Measurements from ENCODE around the gene OPN4. TPM values are rescaled to one million over a fixed set of nuclear protein-coding genes. Genes with fewer than 3 reads are reported as not detected.

Gene OPN4
- total and polyA plus RNA-seq, 2 donors, result under 0.01 to 0.09 TPM

DNA sequence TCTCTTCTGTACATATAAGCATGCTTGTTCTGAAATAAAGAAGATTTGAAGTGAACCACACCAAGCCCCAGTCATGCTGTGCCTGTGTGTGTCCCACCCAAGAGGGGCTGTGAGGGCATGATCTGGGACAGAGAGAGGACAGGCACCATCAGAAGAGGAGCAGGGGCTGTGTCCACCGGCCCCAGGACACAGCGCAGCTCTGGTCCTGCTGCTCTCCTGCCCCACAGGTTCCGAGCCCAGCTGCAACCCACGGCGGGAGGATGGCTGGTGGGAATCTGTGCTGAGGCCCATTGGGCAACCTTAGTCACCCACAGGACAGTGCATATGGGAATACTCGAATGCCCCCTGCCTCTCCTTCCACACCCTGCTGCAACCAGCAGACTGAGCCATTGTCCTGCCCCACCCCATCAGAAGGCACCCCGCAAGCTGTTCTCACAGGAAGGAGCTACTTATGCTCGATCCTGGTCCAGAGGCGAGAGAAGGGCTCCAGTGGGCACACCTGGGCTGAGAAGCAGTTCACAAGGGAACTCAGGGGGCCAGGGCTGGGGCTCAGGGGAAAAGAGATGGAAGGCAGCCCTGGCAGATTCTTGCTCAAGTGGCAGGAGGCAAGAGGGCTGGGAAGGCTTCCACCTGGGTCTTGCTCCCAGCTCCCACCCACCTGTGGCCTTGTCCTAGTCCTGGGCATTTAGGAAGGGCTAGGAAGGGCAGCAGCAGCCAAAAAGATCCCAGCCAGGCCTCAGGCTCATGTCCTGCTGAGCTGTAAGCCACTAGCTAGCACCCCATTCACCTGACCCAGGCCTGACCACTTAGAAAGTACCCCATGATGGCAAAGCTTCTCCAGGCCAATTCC is 45.9 kb downstream of the OPN4 start:
- H3K4me3 ChIP-seq (ENCODE audit: low read length in 2 of 2), result no peak overlapping the region
- no peaks in the 10 kb centered on the region for H3K36me3 ChIP-seq (ENCODE audit: control insufficient read depth in 2 of 2, insufficient read depth in 2 of 2, low read length in 1 of 2)
- 96% methylated on average over 9 of the region's 9 CpGs for WGBS
- H3K27me3 ChIP-seq (ENCODE audit: control insufficient read depth in 2 of 2, insufficient read depth in 1 of 2, low read length in 1 of 2), result peaks cover 0 to 13% of the 10 kb centered on the region in 2 donors
- no peaks in the 10 kb centered on the region for H3K4me1 ChIP-seq (ENCODE audit: control insufficient read depth in 2 of 2, insufficient read depth in 2 of 2, low read length in 2 of 2)
- no peaks in the 10 kb centered on the region for H3K9me3 ChIP-seq (ENCODE audit: control insufficient read depth in 2 of 2, insufficient read depth in 1 of 2, low read length in 1 of 2)
- DNase-seq (ENCODE audit: low read depth in 6 of 9, low spot score in 9 of 9), result no peak
- H3K27ac ChIP-seq (ENCODE audit: low read depth in 1 of 2, low read length in 1 of 2), result no peak overlapping the region

DNA sequence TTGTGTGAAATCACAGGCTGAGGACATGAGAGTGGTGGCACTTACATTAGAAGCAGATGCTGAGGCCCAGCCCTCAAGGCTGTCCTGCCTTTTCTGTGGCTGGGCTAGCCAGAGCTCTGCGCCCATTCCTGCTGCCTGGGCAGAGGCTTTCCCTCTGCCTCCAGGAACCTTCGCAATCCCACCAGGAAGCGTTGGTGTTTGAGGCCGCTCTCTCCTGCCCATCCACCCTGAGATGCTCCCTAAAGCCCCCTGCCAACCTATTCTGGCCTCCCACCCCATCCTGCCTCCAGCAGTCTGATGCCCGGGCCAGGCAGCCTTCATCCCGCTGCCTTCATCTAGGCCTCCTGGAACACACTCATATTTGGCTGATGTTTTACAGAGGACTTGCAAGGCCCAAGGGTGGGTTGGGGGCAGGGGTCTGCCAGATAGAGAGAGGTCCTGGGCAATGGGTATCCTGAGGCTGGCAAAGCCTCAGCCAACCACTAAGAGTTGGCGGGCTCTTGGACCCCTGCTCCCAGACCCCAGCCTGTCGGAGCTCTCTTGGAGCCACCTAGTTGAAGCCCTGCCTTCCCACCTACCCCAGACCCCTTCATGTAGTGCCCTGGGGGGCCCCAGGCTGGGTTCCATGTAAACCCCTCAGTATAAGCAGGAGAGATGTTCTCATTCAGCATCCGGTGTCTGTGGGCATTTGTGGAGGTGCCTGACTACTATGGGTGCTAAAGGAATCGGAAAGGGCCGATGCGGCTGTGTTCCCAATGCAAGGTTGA is 46.7 kb downstream of the OPN4 start:
- H3K4me1 ChIP-seq (ENCODE audit: control insufficient read depth in 2 of 2, insufficient read depth in 2 of 2, low read length in 2 of 2), result no peaks in the 10 kb centered on the region
- no peaks in the 10 kb centered on the region for H3K36me3 ChIP-seq (ENCODE audit: control insufficient read depth in 2 of 2, insufficient read depth in 2 of 2, low read length in 1 of 2)
- peaks cover 0 to 10% of the 10 kb centered on the region in 2 donors for H3K27me3 ChIP-seq (ENCODE audit: control insufficient read depth in 2 of 2, insufficient read depth in 1 of 2, low read length in 1 of 2)
- no peak for DNase-seq (ENCODE audit: low read depth in 6 of 9, low spot score in 9 of 9)
- no peak overlapping the region for H3K27ac ChIP-seq (ENCODE audit: low read depth in 1 of 2, low read length in 1 of 2)
- WGBS, result 98% methylated on average over 12 of the region's 12 CpGs
- no peak overlapping the region for H3K4me3 ChIP-seq (ENCODE audit: low read length in 2 of 2)
- no peaks in the 10 kb centered on the region for H3K9me3 ChIP-seq (ENCODE audit: control insufficient read depth in 2 of 2, insufficient read depth in 1 of 2, low read length in 1 of 2)

DNA sequence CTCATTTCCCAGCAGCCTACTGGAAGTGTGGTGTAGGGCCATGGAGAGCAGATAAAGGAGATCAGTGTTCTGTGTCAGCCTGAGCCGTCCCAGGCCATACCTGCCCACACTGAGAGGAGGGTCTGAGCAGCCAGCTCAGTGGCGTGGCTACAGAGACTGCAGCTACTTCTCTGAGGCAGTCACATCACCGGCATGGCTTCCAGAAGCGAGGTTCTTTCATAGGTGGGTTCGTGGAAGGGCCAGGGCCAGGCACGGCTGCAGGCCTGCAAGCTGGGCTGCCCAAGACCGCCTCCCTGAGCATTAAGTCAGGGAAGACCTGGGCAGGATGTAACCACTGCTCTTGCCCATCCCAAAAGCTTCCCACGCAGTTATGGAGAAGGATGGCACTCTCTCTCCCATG is 48.8 kb downstream of the OPN4 start:
- 90% methylated on average over 8 of the region's 8 CpGs for WGBS

DNA sequence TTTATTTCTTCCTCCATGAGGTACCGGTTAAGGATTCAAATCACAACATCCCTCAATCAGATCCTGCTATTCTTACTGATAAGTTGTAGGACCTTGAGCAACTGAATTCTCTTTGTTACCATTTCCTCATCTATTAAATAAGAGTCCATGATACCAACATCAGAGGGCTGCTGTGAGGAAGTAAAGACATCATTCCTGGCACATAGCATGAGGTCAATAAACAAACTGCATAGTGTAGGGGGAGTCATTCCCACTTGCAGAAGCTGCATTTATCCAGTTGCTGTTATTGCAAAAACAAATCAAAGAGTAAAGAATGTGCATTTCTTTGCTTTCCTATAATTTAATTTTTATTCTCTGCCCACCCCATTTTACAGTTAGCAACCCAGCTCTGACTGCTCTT is 50.8 kb downstream of the OPN4 start:
- WGBS, result 98% methylated on average over 1 of the region's 1 CpG
- no peaks in the 10 kb centered on the region for H3K9me3 ChIP-seq (ENCODE audit: control insufficient read depth in 2 of 2, insufficient read depth in 1 of 2, low read length in 1 of 2)
- H3K4me1 ChIP-seq (ENCODE audit: control insufficient read depth in 2 of 2, insufficient read depth in 2 of 2, low read length in 2 of 2), result no peaks in the 10 kb centered on the region
- DNase-seq (ENCODE audit: low read depth in 6 of 9, low spot score in 9 of 9), result no peak
- H3K36me3 ChIP-seq (ENCODE audit: control insufficient read depth in 2 of 2, insufficient read depth in 2 of 2, low read length in 1 of 2), result no peaks in the 10 kb centered on the region
- no peak overlapping the region for H3K27ac ChIP-seq (ENCODE audit: low read depth in 1 of 2, low read length in 1 of 2)
- peaks cover 0 to 10% of the 10 kb centered on the region in 2 donors for H3K27me3 ChIP-seq (ENCODE audit: control insufficient read depth in 2 of 2, insufficient read depth in 1 of 2, low read length in 1 of 2)
- H3K4me3 ChIP-seq (ENCODE audit: low read length in 2 of 2), result no peak overlapping the region

More for the DNA sequence above, 48.8 kb downstream of the OPN4 start:
- Histone ChIP-seq H3K9me3 (ENCODE audit: control insufficient read depth in 2 of 2, insufficient read depth in 1 of 2, low read length in 1 of 2) (no peaks in the 10 kb centered on the region), H3K36me3 (ENCODE audit: control insufficient read depth in 2 of 2, insufficient read depth in 2 of 2, low read length in 1 of 2) (no peaks in the 10 kb centered on the region), H3K27me3 (ENCODE audit: control insufficient read depth in 2 of 2, insufficient read depth in 1 of 2, low read length in 1 of 2) (peaks cover 0 to 13% of the 10 kb centered on the region in 2 donors), H3K4me1 (ENCODE audit: control insufficient read depth in 2 of 2, insufficient read depth in 2 of 2, low read length in 2 of 2) (no peaks in the 10 kb centered on the region), H3K27ac (ENCODE audit: low read depth in 1 of 2, low read length in 1 of 2) (no peak overlapping the region), H3K4me3 (ENCODE audit: low read length in 2 of 2) (no peak overlapping the region)
- DNase-seq (ENCODE audit: low read depth in 6 of 9, low spot score in 9 of 9), result no peak

DNA sequence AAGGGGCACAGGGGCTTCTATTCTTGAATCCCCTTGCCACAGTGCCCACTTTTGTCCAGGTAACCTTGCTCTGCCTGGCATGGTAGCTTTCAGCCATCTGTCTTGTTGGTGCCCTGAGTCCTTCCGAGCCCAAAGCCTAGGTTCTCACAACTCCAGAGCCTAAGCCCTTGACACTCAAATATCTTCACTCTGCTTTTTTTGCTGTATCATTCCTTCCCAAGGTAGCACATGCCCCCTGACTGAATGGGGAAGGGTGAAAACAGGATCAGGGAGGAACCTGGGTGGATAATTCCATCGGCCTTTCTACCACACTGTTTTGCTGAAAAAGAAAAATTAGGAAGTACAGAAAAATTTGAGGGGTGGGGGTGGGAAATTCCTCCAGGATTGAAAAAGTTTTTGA is 51.6 kb downstream of the OPN4 start:
- 91% methylated on average over 2 of the region's 2 CpGs for WGBS

DNA sequence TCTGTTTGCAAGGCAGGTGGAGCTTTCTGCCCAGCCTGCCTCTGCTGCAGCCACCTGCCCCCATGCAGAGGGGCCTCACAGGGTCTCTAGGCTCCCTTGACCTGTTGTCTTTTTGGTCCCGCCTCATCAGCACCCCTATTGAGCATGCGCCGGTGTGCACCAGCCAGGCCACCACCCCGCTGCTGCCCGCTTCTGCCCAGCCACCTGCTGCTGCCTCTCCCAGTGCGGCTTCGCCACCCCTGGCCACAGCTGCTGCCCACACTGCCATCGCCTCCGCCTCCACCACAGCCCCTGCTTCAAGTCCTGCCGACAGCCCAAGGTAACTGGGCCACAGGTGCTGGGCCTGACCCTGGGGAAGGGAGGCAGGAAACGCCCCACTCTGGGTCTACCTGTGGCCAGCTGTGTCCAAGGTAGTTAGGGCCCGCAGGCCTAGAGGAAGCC is 52.1 kb downstream of the OPN4 start:
- peaks cover 0 to 7% of the 10 kb centered on the region in 2 donors for H3K9me3 ChIP-seq (ENCODE audit: control insufficient read depth in 2 of 2, insufficient read depth in 1 of 2, low read length in 1 of 2)
- DNase-seq (ENCODE audit: low read depth in 6 of 9, low spot score in 9 of 9), result no peak
- H3K4me3 ChIP-seq (ENCODE audit: low read length in 2 of 2), result no peak overlapping the region
- no peaks in the 10 kb centered on the region for H3K36me3 ChIP-seq (ENCODE audit: control insufficient read depth in 2 of 2, insufficient read depth in 2 of 2, low read length in 1 of 2)
- peaks cover 0 to 5% of the 10 kb centered on the region in 2 donors for H3K4me1 ChIP-seq (ENCODE audit: control insufficient read depth in 2 of 2, insufficient read depth in 2 of 2, low read length in 2 of 2)
- 97% methylated on average over 12 of the region's 12 CpGs for WGBS
- no peak overlapping the region for H3K27ac ChIP-seq (ENCODE audit: low read depth in 1 of 2, low read length in 1 of 2)
- H3K27me3 ChIP-seq (ENCODE audit: control insufficient read depth in 2 of 2, insufficient read depth in 1 of 2, low read length in 1 of 2), result peaks cover 0 to 8% of the 10 kb centered on the region in 2 donors

More for the DNA sequence above, 51.6 kb downstream of the OPN4 start:
- Histone ChIP-seq H3K27me3 (ENCODE audit: control insufficient read depth in 2 of 2, insufficient read depth in 1 of 2, low read length in 1 of 2) (peaks cover 0 to 8% of the 10 kb centered on the region in 2 donors), H3K4me3 (ENCODE audit: low read length in 2 of 2) (no peak overlapping the region), H3K9me3 (ENCODE audit: control insufficient read depth in 2 of 2, insufficient read depth in 1 of 2, low read length in 1 of 2) (peaks cover 0 to 6% of the 10 kb centered on the region in 2 donors), H3K27ac (ENCODE audit: low read depth in 1 of 2, low read length in 1 of 2) (no peak overlapping the region), H3K4me1 (ENCODE audit: control insufficient read depth in 2 of 2, insufficient read depth in 2 of 2, low read length in 2 of 2) (peaks cover 0 to 4% of the 10 kb centered on the region in 2 donors), H3K36me3 (ENCODE audit: control insufficient read depth in 2 of 2, insufficient read depth in 2 of 2, low read length in 1 of 2) (no peaks in the 10 kb centered on the region)
- DNase-seq (ENCODE audit: low read depth in 6 of 9, low spot score in 9 of 9), result no peak

DNA sequence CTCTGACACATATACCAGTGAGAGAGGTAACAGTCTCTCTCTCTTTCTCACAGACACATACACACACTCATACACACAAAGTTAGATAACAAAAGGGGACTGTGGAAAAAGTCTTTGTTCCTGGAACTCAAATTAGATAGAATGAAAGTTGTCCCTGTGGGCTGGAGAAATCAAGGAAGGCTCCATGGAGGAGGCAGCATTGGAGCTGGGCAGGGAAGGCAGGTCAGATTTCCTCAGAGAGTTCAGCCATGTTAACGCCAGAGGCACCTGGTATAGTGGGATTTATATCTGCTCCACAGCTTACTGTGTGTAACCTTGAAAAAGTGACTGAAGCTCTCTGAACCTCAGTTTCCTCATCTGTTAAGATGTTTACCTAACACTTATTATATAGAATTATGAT is 52.6 kb downstream of the OPN4 start:
- no peak for DNase-seq (ENCODE audit: low read depth in 6 of 9, low spot score in 9 of 9)

DNA sequence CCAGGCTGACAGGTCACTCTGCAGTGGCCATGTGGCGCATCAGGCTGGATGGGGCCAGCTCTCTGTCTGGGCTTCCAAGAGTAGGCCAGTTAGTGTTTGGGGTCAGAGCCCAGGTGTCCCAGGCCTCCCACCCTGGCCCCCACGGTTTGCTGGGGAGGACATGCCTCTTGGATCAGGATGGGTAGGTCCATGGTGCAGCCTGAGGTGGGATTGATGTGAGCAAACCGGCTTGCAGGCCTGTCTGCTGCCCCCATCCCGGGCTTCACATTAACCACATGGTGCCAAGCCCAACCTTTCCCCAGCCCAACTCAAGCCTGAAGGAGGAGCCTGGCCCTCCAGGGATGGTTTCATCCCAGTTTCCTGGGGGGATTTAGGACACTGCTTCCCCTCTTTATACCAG is 53.2 kb downstream of the OPN4 start:
- peaks cover 0 to 7% of the 10 kb centered on the region in 2 donors for H3K9me3 ChIP-seq (ENCODE audit: control insufficient read depth in 2 of 2, insufficient read depth in 1 of 2, low read length in 1 of 2)
- H3K27me3 ChIP-seq (ENCODE audit: control insufficient read depth in 2 of 2, insufficient read depth in 1 of 2, low read length in 1 of 2), result peaks cover 0 to 16% of the 10 kb centered on the region in 2 donors
- WGBS, result 90% methylated on average over 4 of the region's 4 CpGs
- no peak for DNase-seq (ENCODE audit: low read depth in 6 of 9, low spot score in 9 of 9)
- H3K27ac ChIP-seq (ENCODE audit: low read depth in 1 of 2, low read length in 1 of 2), result no peak overlapping the region
- H3K4me3 ChIP-seq (ENCODE audit: low read length in 2 of 2), result no peak overlapping the region
- no peaks in the 10 kb centered on the region for H3K36me3 ChIP-seq (ENCODE audit: control insufficient read depth in 2 of 2, insufficient read depth in 2 of 2, low read length in 1 of 2)
- H3K4me1 ChIP-seq (ENCODE audit: control insufficient read depth in 2 of 2, insufficient read depth in 2 of 2, low read length in 2 of 2), result peaks cover 0 to 12% of the 10 kb centered on the region in 2 donors

More for the DNA sequence above, 52.6 kb downstream of the OPN4 start:
- Histone ChIP-seq H3K27me3 (ENCODE audit: control insufficient read depth in 2 of 2, insufficient read depth in 1 of 2, low read length in 1 of 2) (peaks cover 0 to 10% of the 10 kb centered on the region in 2 donors), H3K9me3 (ENCODE audit: control insufficient read depth in 2 of 2, insufficient read depth in 1 of 2, low read length in 1 of 2) (peaks cover 0 to 7% of the 10 kb centered on the region in 2 donors), H3K4me3 (ENCODE audit: low read length in 2 of 2) (no peak overlapping the region), H3K27ac (ENCODE audit: low read depth in 1 of 2, low read length in 1 of 2) (no peak overlapping the region), H3K4me1 (ENCODE audit: control insufficient read depth in 2 of 2, insufficient read depth in 2 of 2, low read length in 2 of 2) (peaks cover 0 to 7% of the 10 kb centered on the region in 2 donors), H3K36me3 (ENCODE audit: control insufficient read depth in 2 of 2, insufficient read depth in 2 of 2, low read length in 1 of 2) (no peaks in the 10 kb centered on the region)
- WGBS, result 97% methylated on average over 1 of the region's 1 CpG

Data from thymus (tissue), 11 donors.